Superior temporal gyrus (tissue), 1 donor: ENCODE results near the gene NT5C.
"Not testable (repeated sequence)": the region's sequence is repeated elsewhere in the genome, so short reads cannot be mapped to it uniquely, and the experiment has no call there.

Experiments used
- DNase-seq: peaks from one replicate; pipeline ENCODE4 v3.0.0-alpha.2; 2016; ENCODE audit errors: extremely low spot score

NT5C gene

DNA sequence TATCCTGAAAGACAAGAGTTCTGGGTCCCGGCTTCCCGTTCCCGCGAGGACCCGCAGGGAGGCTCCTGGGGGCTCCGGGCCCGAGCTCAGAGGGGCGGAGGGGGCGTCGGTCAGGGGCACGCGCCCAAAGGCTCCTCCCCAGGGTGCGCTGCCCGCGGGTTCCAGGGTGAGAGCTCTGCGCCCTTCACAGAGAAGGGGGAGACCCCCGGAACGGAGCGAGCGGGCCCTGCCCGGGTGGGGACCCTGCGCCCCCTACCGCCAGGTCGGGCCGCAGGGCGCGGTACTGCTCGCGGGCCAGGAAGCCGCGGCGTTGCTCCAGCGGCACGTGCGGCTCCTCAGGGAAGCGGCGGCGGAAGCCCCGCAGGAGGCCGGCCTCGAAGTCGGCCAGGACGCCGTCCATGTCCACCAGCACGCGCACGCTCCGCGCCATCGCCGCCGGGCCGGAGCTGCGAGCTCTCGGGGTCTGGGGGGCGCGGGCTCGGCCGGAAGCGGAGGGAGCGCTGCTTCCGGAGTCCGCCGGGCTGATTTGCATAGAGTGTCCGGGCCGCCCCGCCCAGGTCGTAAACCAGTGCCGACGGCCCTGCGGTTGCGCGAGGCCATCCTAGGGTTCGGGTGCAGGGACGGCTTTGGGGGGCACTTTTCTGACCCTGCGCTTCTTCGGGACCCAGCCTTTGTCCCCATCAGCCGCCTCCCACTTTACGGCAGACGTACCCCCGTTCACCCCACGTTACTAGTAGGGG lies at the start of gene NT5C:
TSS of gene NT5C (minus strand) at position 465 of the 740 bp plus-strand sequence. CDS start at position 430, 35 bp downstream.
- DNase-seq = peak; percentile 61

DNA sequence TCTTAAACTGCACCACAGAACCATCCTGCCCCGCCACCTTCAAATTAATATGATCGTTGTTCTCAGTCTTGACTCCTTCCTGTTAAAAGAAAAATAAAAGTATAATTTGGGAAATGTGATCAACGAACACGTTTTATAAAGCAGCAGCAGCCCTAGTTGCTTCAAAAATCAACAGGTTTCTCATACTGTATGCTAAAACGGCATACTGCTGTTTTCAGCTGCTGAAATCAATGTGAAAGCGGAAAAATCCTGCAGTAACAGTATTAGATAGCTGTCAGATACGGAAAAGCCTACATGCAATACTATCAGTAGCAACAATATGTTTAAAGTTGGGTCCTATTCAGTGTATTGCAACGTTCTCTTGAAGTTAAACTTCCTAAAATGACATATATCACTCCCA lies 49.6 kb upstream of the NT5C start:
- no peak for DNase-seq

- DNase-seq = no peak
These were observed 46.9 kb upstream of the NT5C start for GRCh38 chr17:75178453-75178852.

DNA sequence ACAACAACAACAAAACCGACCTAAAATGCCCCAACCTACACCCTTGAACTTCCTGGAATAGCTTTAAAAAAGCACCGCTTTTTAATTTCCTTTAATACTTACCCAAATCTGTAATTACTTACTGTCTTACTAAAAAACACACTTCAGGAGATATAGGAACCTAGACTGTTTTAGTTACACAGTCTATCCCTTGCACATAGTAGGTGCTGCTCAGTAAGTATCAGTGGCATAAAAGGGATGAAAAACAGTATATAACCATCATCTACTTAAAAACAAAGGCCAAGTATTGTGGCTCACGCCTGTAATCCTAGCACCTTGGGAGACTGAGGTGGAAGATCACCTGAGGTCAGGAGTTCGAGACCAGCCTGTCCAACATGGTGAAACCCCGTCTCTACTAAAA lies 45.1 kb upstream of the NT5C start:
- no peak for DNase-seq

DNA sequence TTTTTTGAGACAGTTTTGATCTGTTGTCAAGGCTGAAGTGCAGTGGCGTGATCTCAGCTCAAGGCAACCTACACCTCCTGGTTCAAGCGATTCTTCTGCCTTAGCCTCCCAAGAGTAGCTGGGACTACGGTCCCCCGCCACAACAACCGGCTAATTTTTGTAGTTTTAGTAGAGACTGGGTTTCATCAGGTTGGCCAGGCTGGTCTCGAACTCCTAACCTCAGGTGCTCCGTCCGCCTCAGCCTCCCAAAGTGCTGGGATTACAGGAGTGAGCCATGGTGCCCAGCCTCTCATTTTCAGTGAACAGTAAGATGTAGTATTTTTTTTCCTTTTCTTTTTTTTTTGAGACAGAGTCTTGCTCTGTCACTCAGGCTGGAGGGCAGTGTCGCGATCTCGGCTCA lies 43.5 kb upstream of the NT5C start:
- DNase-seq = no peak

- no peak for DNase-seq
These were observed 42.0 kb upstream of the NT5C start for GRCh38 chr17:75173526-75173925.

DNA sequence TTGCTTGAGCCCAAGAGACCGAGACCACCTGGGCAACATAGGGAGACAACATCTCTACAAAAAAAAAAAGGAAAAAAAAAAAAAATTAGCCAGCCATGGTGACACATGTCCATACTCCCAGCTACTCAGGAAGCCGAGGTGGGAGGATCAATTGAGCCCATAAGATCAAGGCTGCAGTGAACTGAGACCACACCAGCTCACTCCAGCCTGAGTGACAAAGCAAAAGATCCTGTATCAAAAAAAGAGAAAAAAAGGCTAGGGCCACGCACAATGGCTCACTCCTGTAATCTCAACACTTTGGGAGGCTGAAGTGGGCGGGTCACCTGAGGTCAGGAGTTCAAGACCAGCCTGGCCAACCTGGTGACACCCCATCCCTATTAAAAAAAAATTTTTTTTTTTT lies 37.5 kb upstream of the NT5C start:
- no peak for DNase-seq

GRCh38 chr17:75164606-75165005 lies 33.1 kb upstream of the NT5C start:
- DNase-seq = not testable (repeated sequence)

- DNase-seq = no peak
These were observed 31.5 kb upstream of the NT5C start for GRCh38 chr17:75163074-75163473.

DNA sequence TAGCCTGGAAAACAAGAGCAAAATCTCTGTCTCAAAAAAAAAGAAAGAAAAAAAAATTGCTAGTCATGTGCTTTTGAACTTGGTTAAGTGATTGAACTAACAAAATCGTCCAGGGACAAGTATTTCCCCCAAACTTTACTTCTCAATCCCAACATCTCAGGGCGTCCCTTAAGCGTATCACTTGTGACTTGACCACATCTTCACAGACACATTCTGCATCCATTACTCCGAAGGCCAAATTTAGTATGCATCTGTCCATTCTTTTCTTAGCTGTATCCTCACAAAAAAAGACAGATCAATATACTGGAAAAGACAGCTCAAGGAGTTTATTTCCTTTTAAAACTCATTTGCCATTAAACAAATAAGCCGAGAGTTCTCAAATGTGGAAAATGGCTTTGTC lies 28.7 kb upstream of the NT5C start:
- DNase-seq = no peak

DNA sequence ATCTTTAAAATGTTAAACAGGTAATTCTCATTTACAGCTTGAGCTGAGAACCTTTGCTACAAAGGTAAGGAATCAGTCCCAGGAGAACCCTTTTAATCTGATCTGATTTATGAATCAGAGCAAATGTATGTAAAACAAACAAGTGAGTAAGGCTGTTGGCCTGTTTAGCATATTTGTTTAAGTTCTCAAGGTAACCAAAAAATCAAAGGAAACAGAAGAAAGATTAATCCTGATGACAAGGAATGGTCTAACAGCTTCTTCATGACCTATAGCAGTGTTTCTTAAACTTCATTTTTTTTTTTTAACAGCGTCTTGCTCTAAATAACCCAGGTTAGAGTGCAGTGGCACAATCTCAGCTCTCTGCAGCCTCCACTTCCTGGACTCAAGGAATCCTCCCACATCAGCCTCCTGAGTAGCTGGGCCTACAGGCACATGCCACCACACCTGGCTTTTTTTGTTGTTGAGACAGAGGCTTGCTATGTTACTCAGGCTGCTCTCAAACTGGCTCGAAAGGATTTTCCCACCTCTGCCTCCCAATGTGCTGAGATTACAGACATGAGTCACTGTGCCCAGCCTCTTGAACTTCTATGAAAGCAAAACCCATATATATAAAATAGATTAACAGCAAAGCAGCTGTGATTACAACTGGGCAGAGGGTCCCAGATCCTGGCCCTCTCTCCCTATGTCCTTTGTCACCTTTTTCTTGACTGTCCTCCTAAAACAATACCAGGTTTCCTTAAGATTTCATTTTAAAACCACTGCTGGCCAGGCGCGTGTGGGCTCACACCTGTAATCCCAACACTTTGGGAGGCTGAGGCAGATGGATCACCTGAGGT lies 27.9 kb upstream of the NT5C start:
- DNase-seq = no peak

DNA sequence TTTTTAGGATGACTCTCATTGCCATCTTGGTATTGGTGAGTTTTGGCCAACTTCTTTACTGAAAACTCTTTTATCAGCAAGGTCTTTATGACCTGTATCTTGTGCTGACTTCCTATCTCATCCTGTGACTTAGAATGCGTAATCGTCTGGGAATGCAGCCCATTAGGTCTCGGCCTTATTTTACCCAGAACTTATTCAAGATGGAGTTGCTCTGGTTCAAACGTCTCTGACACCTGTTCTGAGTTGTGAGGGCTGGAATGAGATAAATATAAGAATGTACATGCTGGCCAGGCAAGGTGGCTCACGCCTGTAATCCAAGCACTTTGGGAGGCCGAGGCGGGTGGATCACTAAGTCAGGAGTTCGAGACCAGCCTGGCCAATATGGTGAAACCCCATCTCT lies 26.9 kb upstream of the NT5C start:
- DNase-seq = not testable (repeated sequence)

- DNase-seq = no peak
These were observed 23.7 kb upstream of the NT5C start for GRCh38 chr17:75155191-75155601.

- peak; percentile 99 for DNase-seq
These were observed 22.9 kb upstream of the NT5C start, which contains the start of gene JPT1 for GRCh38 chr17:75154195-75155106. JPT1 (minus strand) TSS chr17:75154512; CDS start chr17:75154397, 115 bp downstream.

DNA sequence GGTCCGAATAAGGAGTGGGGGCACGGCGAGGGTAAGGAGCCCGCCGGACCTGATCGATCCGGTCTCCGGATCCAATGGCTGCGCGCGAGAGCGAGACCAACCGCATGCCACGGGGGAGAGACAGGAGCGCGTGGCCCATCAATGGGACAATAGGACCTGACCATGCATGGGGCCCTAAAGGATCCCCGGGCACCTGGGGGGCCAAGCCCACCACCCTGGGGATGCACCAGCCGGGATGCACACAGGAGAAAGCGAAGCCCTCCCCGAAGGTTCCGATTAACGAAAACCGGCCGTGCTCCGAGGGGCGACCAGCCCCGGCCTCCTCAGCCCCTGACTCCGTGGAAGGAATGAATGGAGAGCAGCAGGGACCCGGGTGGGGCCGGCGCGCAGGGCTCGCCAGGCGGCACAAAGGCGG lies 22.2 kb upstream of the NT5C start:
- no peak for DNase-seq

GRCh38 chr17:75152922-75153779 lies 21.6 kb upstream of the NT5C start:
- no peak for DNase-seq

- no peak for DNase-seq
These were observed 21.0 kb upstream of the NT5C start for GRCh38 chr17:75152523-75152921.

DNA sequence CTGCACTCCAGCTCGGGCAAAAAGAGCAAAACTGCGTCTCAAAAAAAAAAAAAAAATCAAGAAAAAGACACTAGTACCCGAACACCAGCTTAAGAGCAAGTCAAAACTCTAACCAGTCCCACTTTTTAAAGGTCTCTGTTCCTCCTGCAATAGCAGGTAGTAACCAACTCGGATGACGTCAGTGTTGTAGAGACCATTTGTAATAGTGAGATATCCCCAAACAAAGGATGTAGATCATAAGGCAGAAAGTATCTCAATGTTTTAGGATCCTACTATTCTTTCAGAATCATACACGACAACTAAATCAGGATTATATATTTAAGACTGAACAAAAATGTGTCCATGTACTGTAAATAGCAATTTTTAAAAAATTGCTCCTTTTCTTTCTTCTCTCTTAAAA lies 20.4 kb upstream of the NT5C start:
- no peak for DNase-seq

- DNase-seq = no peak
These were observed 16.5 kb upstream of the NT5C start for GRCh38 chr17:75147878-75148546.

GRCh38 chr17:75146592-75146991 lies 15.1 kb upstream of the NT5C start:
- DNase-seq = no peak
